GM18507 (cell line): ENCODE measurements around the gene GMCL2.
"Not testable (repeated sequence)": the region's sequence is repeated elsewhere in the genome, so short reads cannot be mapped to it uniquely, and the experiment has no call there.

Experiments used
- DNase-seq: peaks from one replicate; pipeline ENCODE4 v3.0.0; 2011; ENCODE audit warnings: low read depth; ENCODE audit not compliant: insufficient read length; ENCODE audit errors: extremely low spot score
- FAIRE-seq: peaks from 2 replicates; lab custom pipeline; 2011; peaks lifted over from hg19 to GRCh38; lab: Jason Lieb, UNC

The GMCL2 gene

DNA sequence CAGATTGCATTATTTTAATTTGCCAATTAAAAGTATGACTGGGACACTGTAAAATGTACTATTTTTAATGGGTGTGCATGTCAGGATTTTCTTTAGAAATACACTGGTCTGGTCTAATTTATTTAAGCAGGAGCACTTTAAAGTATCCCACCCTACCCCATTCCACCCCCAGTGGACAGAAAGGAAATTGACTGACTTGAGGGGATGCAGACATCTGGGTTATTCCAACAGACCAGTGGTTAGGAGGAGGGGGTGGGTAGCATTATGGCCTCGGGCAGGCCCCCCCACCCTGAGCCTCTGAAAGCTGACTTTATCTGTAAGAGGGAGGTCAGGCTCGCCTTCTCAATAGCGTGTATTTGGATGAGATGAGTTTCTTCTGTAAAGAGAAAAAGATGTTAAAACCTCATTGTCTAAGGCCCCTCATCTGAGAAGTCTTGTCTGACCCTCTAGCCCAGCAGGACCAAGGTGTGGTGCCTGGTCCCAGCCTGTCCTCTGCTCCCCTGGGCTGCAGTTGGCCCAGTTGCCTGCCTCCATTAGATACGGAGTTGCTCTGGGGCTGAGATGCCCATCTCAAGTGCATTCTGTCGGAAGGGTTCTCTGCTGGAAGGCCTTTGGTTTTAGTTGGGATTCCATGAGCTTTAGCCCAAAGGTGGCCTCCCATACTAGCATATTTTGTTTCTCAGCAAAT is 21.5 kb upstream of the GMCL2 start:
- no peak for DNase-seq
- FAIRE-seq: no peak

DNA sequence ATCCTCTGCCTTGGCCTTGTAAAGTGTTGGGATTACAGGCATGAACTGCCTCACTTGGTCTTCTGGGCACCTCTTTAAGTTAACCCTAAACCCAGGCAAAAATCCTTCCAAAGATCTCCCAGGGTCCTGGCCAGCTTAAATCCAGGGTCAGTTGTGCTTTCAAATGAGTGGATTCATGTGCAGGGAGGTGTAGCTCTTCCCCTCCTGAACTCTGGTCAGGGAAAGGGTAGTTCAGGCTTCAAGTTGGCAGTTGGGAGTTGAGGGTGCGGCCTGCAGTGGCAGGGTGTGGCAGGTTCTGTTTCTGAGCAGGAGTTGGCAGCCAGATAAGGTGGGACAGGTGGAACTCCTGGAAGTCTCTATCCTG is 20.7 kb upstream of the GMCL2 start:
- DNase-seq: no peak
- no peak for FAIRE-seq

DNA sequence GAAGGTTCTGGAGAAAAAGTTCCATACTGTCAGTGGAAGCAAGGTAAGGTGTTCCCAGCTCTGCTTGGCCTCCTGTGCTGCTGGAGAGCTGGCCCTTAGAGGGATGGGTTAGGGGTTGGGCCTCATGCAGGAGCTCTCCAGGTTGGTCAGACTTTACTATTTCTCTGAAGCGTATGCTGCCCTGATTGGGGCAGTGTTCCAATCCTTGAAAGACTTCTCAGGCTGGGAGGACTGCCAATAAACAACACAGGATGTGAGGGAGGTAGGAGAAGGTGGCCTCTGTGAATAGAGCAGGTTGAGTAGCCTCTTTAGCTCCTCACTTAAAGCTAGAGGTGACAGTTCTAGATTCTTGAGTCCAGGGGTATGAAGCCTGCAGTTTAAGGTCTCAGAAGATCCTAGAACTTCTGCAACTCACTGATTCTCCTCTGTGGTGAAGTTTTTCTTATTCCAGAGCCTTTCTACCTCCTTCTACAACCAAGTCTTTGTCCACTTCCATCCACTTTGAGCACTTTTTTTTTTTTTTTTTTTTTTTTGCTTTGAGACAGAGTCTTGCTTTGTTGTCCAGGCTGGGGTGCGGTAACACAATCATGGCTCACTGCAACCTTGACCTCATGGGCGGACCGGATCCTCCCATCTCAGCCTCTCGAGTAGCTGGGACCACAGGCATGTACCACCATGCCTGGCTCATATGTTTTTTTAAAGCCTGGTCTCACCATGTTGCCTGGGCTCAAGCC is 20.2 kb upstream of the GMCL2 start:
- no peak for DNase-seq

DNA sequence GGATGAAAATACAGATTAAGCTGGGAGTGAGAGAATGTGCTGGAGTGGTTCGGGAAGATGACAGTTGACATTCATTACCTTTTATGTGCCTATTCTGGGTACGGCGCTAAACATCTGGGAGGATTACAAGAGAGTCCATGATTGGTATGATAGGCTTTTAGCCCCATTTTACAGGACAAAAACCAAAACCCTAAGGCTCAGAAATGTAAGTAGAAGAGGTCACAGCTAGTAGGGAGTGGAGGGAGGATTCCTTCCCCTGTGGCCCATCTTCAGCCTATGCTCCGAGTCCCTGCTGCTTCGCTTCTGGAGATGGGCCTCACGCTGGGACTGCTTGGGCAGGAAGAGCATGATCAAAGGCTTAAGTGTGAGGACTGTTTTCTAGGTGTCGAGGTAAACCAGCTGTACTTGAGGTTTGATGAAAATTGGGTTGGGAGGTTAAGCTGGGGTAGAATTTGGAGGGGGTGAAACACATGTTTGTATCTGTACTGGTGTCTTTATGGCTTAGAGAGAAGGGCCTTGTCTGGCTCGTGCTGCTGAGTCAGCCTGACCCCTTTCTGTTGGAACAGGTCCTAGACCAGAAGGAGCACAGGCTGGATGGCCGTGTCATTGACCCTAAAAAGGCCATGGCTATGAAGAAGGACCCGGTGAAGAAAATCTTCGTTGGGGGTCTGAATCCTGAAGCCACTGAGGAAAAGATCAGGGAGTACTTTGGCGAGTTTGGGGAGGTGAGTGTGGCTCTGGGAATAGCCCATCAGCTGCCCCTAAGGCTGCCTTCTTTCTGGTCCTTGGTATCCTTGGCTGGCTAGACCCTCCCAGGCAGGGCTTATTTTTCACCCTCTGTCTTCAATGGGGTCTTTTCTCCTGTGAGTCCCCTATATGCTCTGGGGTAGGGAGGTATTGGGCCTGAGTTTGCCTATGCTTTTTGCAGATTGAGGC is 19.3 kb upstream of the GMCL2 start:
- FAIRE-seq (no peak), DNase-seq (no peak)

More for the DNA sequence above, 20.2 kb upstream of the GMCL2 start:
- no peak for FAIRE-seq

DNA sequence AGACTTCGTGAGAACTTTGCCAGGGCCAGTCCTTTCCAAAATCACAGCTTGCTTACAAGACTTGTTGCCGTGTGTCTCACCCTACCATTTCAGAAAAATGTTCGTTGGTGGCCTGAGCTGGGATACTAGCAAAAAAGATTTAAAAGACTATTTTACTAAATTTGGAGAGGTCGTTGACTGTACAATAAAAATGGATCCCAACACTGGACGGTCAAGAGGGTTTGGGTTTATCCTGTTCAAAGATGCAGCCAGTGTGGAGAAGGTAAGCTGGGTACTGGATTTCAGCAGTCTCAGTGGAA is 18.5 kb upstream of the GMCL2 start:
- FAIRE-seq (no peak), DNase-seq (no peak)

DNA sequence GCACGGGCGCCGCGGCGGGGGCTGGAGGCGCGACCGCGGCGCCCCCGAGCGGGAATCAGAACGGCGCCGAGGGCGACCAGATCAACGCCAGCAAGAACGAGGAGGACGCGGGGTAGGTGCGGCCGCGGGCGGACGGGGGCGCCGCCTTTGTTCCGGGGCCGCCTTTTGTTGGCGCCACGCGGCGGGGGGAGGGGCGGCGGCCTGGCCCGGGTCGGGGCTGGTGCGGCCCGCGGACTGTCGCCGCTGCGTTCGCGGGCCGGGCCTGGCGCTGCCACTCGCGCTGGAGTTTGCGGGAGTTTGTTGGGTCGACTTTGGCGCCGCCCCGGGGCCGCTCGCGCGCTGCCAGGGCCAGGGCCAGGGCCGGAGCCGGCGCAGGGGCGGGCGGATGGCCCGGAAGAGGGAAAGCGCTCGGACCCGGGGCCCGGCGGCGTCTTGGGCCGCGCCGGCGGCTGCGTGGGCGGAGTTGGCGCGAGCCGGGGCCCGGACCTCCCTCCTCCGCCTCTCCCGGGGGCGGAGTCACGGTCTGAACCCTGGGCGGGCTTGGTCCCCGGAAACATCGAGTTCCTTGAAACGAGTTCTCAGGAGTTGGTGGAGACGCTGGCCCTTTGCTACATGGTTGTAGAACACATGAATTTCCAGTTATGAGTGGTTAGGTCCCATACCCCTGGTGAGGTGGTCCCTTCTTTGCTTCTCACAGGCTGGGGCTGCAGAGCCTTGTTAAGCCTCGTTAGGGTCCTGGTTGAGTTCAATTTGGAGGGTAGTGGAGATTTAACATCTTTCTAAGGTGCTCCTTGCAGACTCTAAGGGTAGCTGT is 18.0 kb upstream of the GMCL2 start:
- peak; percentile 79 for DNase-seq

DNA sequence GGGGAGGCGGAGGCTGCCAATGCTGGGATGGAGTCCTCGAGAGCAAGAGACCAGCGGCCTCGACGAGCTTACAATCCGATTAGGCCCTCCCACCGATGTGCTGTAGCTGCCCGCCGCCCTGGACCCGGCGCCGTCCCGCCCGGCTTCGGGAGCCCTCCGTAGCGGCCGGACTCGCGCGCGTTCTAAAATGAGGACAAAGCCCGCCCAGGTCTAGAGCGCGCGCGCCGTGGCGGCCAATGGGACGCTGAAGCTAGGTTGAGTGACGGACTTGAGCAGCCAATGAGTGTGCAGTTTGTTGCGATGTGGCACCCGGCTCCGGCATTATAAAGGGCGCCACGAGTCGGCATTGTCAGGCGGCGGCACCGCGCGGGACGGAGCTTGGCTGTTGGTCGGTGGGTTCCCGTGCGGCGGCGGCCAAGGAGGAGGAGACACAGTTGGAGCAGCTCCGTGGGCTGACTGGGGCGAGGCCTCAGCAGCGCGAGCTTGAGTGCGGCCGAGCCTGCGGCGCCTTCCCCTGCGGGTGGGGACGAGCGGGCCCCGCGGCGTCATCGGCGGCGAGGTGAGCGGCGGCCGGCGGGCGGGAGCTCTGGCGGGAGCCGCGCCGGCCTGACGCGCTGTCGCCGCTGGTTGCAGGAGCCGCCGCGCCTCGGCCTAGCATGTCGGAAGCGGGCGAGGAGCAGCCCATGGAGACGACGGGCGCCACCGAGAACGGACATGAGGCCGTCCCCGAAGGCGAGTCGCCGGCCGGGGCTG is 17.2 kb upstream of the GMCL2 start, which contains the start of gene HNRNPAB:
HNRNPAB (plus strand) TSS at position 352 of the 753 bp plus-strand sequence; CDS start at position 657, 305 bp downstream.
- FAIRE-seq: peak; percentile 92
- peak; percentile 97 for DNase-seq

More for the DNA sequence above, 18.0 kb upstream of the GMCL2 start:
- FAIRE-seq: peak; percentile 71

DNA sequence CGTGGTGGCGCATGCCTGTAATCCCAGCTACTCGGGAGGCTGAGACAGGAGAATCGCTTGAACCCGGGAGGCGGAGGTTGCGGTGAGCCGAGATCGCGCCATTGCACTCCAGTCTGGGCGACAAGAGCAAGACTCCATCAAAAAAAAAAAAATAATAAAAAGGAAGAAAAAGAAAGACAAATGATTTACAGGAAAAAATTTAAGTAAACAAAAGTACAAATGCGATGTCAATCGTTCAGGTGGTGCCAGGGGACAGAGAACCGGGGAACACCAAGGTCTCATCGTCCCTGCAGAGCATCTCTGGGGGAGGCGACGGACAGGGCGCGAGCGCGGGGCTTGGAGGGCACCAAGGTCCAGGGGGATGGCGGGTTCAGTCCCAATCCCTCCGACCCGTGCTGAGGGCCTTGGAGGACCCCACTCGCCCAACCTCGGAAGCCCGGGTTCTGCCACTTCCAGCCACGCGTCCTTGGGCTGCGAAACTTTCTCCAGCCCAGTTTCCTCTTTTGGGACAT is 16.6 kb upstream of the GMCL2 start:
- DNase-seq (no peak), FAIRE-seq (no peak)

DNA sequence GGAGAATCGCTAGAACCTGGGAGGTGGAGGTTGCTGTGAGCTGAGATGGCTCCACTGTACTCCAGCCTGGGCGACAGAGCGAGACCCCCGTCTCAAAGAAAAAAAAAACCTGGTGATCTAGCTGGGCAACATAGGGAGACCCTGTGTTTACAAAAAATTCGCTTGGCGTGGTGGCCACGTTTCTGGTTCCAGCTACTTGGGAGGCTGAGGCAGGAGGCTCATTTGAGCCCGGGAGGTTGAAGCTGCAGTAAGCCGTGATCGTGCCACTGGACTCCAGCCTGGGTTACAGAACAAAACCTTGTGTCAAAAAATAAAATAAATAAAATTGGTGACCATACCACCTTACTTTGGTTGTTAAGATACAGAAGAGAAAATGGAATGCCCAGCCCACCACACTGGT is 15.4 kb upstream of the GMCL2 start:
- FAIRE-seq (no peak), DNase-seq (no peak)

DNA sequence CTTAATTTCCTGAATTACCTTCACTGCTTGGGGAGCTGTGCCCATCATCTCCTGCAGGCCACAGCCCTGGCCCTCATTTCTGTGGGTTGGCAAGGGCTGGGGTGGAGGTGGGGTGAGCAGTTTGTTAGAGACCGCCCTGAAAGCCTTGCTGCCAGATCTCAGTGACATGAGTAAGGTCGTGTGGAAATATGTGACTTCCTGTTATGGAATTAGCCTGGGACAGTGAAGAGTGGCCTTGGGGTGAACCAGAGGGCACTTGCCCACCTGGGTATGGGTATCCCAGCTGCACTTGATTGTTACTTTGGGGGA is 14.7 kb upstream of the GMCL2 start:
- FAIRE-seq: no peak

DNA sequence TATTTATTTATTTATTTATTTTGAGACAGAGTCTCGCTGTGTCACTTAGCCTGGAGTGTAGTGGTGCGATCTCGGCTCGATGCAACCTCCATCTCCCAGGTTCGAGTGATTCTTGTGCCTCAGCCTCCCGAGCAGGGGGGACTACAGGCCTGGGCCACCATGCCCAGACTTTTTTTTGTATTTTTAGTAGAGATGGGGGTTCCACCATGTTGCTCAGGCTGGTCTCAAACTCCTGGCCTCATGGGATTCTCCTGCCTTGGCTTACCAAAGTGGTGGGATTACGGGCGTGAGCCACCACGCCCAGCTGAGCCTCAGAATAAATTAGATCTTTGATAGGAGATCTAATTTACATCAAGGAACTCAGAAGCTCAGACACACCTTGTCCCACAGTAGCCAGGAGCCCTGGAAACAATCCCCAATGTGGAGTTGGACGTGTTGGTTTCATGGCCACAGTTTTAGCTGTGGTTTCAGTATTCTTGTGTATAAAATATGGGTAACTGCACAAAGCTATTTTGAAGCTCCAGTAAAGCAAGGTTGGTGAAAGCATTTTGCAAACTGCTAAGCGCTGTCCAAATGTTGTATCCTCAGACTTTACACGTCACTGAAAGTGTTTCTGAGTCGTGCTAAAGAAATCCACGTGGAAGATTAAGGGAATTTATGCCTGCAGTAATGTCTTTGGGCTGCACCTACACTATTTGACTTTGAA is 14.2 kb upstream of the GMCL2 start:
- FAIRE-seq (no peak), DNase-seq (no peak)

More for the DNA sequence above, 14.7 kb upstream of the GMCL2 start:
- DNase-seq: no peak

DNA sequence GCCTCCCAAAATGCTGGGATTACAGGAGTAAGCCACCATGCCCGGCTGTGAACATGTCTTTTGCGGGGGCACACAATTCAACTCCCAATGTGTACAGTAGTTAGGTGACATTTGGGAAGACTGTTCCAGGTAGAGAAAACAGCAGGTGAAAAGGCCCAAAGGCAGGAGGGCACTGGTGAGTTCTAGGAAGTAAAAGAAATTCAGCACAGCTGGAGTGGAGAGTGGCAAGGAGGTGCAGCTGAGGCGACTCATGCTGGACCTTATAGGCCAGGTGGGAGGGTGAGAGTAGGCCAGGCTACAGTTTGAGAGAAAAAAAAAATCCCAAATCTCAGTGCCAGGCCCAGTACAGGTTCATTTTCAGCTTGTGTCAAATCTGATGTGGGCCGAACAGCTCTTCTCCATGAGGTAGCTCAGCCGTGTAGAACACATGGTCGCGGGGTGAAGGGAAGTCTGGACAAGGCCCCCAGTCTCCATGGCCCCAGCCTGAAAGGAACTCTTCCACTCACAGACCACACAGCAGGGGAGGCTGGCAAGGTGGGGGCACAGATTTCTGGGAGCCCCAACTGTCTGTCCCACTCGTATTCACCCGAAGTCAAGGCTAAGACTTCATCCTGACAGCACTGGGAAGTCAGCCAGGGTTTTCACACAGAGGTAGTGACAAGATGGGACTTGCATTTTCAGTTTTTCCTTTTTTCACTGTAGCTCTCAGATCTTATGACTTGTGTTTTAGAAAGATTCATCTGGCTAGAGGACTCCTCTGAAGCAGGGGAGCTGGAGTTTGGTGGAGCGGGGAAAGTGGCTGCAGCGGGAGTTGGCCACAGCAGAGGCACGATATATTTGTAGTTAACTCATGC is 12.6 kb upstream of the GMCL2 start:
- no peak for FAIRE-seq
- no peak for DNase-seq

DNA sequence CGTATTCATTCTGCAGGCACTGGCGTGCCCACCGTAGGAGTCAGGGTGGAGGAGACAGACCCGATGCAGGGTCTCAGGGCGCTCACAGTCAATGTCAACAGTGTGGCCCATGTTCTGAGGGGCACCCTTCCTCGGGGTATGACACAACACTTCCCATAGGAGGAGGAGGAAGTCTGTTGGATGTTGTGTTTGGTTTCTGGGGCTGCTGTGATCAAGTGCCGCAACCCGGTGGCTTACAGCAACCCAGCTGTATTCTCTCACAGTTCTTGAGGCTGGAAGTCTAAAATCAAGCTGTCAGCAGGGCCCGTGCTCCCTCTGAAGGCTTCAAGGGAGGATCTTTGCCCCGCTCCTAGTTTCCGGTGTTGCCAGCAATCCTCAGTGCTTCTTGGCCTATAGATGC is 11.5 kb upstream of the GMCL2 start:
- no peak for DNase-seq
- FAIRE-seq: no peak

DNA sequence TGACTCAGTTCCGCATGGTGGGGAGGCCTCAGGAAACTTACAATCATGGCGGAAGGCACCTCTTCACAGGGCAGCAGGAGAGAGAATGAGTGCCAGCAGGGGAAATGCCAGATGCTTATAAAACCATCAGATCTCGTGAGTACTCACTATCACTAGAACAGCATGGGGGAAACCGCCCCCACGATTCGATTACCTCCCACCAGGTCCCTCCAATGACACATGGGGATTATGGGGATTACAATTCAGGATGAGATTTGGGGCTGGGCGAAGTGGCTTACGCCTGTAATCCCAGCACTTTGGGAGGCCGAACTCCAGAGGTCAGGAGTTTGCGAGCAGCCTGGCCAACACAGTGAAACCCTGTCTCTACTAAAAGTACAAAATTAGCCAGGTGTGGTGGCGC is 11.0 kb upstream of the GMCL2 start:
- FAIRE-seq, DNase-seq: not testable (repeated sequence)

DNA sequence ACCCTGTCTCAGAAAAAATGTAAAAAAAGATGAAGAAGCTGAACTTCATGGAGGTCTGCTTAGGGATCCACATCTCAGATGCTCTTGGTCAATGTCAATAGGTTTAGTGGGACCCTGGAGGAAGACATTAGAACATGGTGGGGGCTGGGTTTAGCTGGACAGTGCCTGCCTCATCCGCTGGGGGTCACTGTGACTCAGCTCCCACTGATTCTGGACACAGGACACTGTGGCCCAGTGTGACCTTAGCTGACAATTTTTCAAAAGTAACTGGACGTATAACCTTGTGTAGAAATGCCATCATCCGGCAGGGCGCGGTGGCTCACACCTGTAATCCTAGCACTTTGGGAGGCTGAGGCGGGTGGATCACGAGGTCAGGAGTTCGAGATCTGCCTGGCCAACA is 9.8 kb upstream of the GMCL2 start:
- DNase-seq (no peak), FAIRE-seq (no peak)

DNA sequence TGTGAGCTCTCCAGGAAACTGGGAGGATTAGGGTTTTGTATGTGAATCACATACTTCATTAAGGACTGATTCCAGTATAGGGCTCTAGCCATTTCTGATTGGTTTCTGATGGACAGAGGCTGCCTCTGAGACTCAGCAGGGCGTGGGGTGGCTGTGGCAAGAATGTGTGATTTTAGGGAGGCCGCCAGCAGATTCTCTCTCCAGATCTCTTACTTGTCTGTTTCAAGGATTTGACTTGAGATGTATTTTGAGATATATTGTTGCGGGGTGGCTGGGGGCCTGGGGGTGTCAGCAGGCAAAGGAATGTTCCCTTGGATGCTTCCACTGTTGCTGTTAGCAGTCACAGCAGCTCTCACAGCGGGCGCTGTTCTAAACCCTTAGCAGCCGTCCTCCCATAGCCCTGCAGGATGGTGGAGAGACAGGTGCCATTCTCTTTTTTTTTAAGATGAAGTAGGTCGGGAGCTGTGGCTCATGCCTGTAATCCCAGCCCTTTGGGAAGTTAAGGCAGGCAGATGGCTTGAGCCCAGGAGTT is 9.2 kb upstream of the GMCL2 start:
- no peak for DNase-seq
- FAIRE-seq: no peak

DNA sequence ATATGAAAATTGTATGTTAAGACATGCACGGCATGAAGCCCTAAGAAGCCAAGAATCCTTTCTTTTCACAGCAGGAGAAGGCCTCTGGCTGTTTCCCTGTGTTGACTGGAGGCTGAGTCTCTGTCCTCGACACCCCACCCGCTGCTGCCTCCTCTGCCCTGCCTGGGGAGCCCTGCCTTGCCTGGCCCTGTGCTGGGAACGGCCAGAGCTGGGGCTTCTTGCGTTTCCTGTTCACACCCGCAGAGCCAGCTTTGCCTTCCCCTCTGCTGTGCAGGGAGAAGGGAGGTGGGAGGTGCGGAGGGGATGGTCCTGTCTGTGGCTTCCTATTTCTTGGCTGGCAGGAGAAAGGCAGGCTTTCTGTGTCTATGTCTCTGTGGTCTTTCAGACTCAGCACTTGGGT is 6.9 kb upstream of the GMCL2 start:
- DNase-seq: no peak
- FAIRE-seq: no peak
